GM12892 (cell line): ENCODE data around the gene CERS5.
"Not testable (repeated sequence)": the region's sequence is repeated elsewhere in the genome, so short reads cannot be mapped to it uniquely, and the experiment has no call there.

Experiments
- DNase-seq: peaks from one replicate; pipeline ENCODE4 v3.0.0; 2011; ENCODE audit not compliant: insufficient read length
- FAIRE-seq: peaks from 2 replicates; lab custom pipeline; 2011; peaks lifted over from hg19 to GRCh38; lab: Jason Lieb, UNC
- POLR2A ChIP-seq: IDR thresholded peaks from 2 replicates; pipeline ENCODE4 v1.6.1; 2011; ENCODE audit warnings: low read depth, low read length, control low read depth
- POLR2AphosphoS5 ChIP-seq: IDR thresholded peaks from 2 replicates; pipeline ENCODE4 v1.6.1; 2011; ENCODE audit warnings: low read depth, low read length, control low read depth
- TAF1 ChIP-seq: IDR thresholded peaks from 2 replicates; pipeline ENCODE4 v1.6.1; 2011; ENCODE audit warnings: low read depth, mild to moderate bottlenecking, control low read depth, low read length, borderline replicate concordance

The CERS5 gene

GRCh38 chr12:50090391-50090790 is 76.8 kb downstream of the CERS5 start:
- TF ChIP-seq POLR2AphosphoS5: no peak
- TF ChIP-seq TAF1: no peak
- no peak for TF ChIP-seq POLR2A
- DNase-seq: no peak
- FAIRE-seq: no peak

DNA sequence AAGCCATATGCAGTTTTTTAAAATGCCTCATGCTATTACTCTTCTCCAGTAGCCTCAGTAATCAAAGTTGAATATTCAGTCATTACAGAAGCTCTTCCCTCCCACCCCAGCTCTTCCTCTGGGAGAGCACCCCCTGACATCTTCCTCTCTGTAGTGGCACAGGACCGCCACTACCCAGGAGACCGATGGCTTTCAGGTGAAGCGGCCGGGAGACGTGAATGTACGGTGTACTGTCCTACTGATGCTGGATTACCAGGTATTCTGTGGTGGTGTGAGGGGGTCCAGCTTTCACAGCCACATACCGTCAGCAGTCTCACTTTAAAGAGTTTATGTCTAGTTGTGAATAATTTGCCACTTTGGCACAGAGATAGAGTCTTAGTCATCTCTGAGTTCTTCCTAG is 77.4 kb downstream of the CERS5 start:
- TF ChIP-seq POLR2AphosphoS5 (no peak), POLR2A (no peak), TAF1 (no peak)
- DNase-seq (no peak), FAIRE-seq (no peak)

GRCh38 chr12:50088577-50089335 is 78.4 kb downstream of the CERS5 start:
- FAIRE-seq (no peak), DNase-seq (no peak)
- TF ChIP-seq TAF1: no peak
- TF ChIP-seq POLR2AphosphoS5: no peak
- TF ChIP-seq POLR2A: no peak

GRCh38 chr12:50087995-50088394 is 79.2 kb downstream of the CERS5 start:
- TF ChIP-seq POLR2A (no peak), TAF1 (no peak), POLR2AphosphoS5 (no peak)
- no peak for DNase-seq
- no peak for FAIRE-seq

GRCh38 chr12:50087151-50087550 is 80.0 kb downstream of the CERS5 start:
- no peak for DNase-seq
- no peak for FAIRE-seq
- TF ChIP-seq POLR2AphosphoS5 (no peak), POLR2A (no peak), TAF1 (no peak)

DNA sequence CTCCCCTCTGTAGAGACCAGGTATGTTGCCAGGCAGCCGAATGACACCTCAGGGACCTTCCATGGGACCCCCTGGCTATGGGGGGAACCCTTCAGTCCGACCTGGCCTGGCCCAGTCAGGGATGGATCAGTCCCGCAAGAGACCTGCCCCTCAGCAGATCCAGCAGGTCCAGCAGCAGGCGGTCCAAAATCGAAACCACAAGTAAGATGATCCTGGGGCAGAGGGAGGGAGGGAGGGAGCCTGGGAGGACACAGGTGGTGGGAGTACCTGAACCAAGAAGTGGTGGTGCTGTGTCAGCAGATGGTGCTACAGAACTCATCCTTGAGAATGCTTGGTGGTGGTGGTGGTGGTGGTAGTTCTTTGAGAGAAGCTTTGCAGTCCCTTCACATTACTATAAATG is 81.0 kb downstream of the CERS5 start:
- FAIRE-seq: no peak
- no peak for DNase-seq
- TF ChIP-seq TAF1 (no peak), POLR2A (no peak), POLR2AphosphoS5 (no peak)

DNA sequence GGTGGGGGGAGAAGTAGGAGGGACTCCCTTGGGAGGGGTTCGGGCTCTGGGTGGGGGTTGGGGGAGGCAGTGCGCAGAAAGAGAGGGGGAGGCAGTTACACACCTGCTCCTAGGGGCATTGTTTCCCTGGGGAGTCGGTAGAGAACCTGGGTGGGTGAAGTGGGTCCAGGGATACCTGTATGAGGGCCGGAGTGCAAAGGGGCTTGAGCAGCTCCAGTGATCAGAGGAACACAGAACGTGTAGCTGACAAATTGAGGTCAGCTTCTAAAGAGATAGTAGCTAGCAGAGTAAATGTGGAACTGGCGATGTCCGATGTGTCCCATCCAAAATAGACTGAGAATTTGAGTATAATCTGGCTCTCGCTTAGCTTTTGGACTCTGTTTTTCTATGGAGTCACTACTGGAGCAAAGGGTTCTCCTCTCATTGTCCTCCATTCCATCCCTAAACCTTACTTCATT is 81.5 kb downstream of the CERS5 start:
- FAIRE-seq: no peak
- no peak for DNase-seq
- no peak for TF ChIP-seq TAF1
- TF ChIP-seq POLR2AphosphoS5: no peak
- no peak for TF ChIP-seq POLR2A

DNA sequence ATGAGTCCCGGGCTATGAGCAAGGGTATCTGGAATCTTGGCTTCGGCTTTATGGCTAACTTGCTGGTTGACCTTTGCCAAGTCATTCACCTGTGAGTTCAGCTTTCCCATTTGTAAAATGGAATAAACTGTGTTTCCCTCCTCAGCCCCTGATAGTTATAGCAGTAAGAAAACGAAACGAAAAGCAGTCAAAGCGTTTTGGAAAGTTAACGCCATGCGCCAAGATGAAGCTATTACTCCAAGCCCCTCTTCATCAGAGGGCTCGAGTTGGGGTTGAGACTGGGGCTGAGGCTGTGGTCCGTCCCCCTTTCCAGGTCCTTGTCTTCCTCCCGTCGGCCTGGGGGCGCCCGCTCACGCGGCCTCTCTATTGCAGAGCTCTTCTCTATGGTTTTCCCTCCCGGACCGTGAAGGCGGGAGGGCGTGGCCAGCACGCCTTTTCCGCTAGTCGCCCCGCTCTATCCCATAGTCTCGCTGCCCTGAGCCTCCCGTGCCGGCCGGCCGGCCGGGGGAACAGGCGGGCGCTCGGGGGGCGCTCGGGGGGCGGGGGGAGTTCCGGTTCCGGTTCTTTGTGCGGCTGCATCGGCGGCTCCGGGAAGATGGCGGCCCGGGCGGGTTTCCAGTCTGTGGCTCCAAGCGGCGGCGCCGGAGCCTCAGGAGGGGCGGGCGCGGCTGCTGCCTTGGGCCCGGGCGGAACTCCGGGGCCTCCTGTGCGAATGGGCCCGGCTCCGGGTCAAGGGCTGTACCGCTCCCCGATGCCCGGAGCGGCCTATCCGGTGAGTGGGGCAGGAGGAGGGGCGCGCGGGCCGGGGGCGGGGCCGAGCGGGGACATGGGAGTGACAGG is 82.2 kb downstream of the CERS5 start, which contains the start of gene SMARCD1:
TSS of gene SMARCD1 (plus strand) at position 568 of the 840 bp plus-strand sequence. CDS start at position 596, 28 bp downstream.
- peak; percentile 92 for FAIRE-seq
- TF ChIP-seq POLR2AphosphoS5: peak; percentile 64; the same call in 1 of the 2 replicates
- peak; percentile 48; the same call in 1 of the 2 replicates for TF ChIP-seq POLR2A
- TF ChIP-seq TAF1: peak; percentile 64; the same call in 1 of the 2 replicates

GRCh38 chr12:50084409-50084774 is 82.8 kb downstream of the CERS5 start:
- FAIRE-seq, DNase-seq: not testable (repeated sequence)

More for the DNA sequence above, 82.2 kb downstream of the CERS5 start, which contains the start of gene SMARCD1:
- DNase-seq: peak; percentile 90

DNA sequence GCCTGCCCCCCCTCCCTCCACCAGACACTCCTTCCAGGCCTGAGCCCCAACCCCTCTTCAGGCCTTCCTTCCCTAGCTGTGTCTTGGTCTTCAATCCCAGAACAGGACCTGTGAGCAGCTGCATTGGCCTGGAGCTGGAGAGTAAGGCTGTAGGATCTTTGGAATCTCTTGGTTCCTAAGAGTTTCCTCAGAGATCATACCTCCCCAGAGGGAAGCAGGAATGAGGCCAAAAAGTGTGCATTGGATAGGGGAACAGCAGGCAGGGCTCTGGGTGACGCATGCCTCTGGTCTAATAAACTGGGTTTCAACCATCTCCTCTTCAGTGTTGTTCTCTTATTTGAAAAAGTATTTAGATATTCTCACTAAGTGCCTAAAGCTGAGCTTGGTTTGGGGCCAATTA is 83.9 kb downstream of the CERS5 start:
- DNase-seq (no peak), FAIRE-seq (no peak)
- TF ChIP-seq TAF1 (no peak), POLR2A (no peak)

DNA sequence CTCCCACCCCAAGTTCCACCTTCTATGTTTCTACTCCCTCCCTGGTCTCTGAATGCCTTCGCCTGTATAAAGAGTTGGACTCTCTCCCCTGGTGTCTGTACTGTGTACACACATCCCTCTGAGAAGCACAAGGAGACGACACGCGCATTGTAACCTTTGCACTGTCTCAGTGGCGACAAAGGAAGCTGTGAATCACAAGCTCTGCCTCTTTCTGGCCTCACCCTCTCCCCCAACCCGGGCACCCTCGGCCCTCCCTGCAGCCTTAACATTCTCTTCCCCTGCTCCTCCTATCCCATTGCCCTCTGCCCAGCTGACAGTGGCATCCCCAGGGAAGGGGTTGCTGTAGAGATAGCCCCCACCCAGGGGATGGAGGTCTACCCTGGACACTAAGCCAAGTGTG is 84.5 kb downstream of the CERS5 start:
- DNase-seq (no peak), FAIRE-seq (no peak)
- TF ChIP-seq POLR2A: no peak
